GM23338 (cell line): ENCODE data around the gene ISG20.

Experiments
- CREB1 ChIP-seq: fragments of 250-450 bp; sonication (Bioruptor Pico); IDR thresholded peaks from 2 replicates; pipeline ENCODE4 v1.5.0; 2020; ENCODE audit warnings: low read depth, mild to moderate bottlenecking, moderate library complexity
- CTCF ChIP-seq, 2 experiments: fragments of 200-600 bp in 1 of 2; sonication (generic) in 1 of 2; conservative IDR thresholded peaks; 2 replicates each; pipeline versions ENCODE4 v1.5.1 to v1.6.1; 2016 to 2017; ENCODE audit warnings: antibody characterized with exemption in 2 of 2, low read depth in 2 of 2, mild to moderate bottlenecking in 2 of 2, moderate library complexity in 1 of 2
- ETS1 ChIP-seq: IDR thresholded peaks from 2 replicates; pipeline ENCODE4 v1.6.1; 2016; ENCODE audit warnings: antibody characterized with exemption
- EZH2 ChIP-seq: fragments of 200-600 bp; sonication (generic); IDR thresholded peaks from one replicate; pipeline ENCODE4 v1.8.0; 2017; ENCODE audit warnings: antibody characterized with exemption, mild to moderate bottlenecking, low read depth; ENCODE audit not compliant: unreplicated experiment
- EZH2phosphoT487 ChIP-seq: fragments of 200-600 bp; sonication (generic); IDR thresholded peaks from one replicate; pipeline ENCODE4 v1.8.1; 2018; ENCODE audit warnings: antibody characterized with exemption; ENCODE audit not compliant: unreplicated experiment
- JUNB ChIP-seq: IDR thresholded peaks from one replicate; pipeline ENCODE4 v1.6.1; 2016; ENCODE audit warnings: antibody characterized with exemption; ENCODE audit not compliant: unreplicated experiment
- POLR2AphosphoS5 ChIP-seq: IDR thresholded peaks from 2 replicates; pipeline ENCODE4 v1.6.1; 2016; ENCODE audit warnings: antibody characterized with exemption, low read depth
- REST ChIP-seq: IDR thresholded peaks from one replicate; pipeline ENCODE4 v1.6.1; 2018; ENCODE audit warnings: antibody characterized with exemption; ENCODE audit not compliant: unreplicated experiment
- ZNF114 ChIP-seq: fragments of 250-450 bp; sonication (Bioruptor Pico); IDR thresholded peaks from 2 replicates; pipeline ENCODE4 v1.5.0; 2020; ENCODE audit warnings: mild to moderate bottlenecking, moderate library complexity
- ZNF331 ChIP-seq: fragments of 250-450 bp; sonication (Bioruptor Pico); IDR thresholded peaks from 2 replicates; pipeline ENCODE4 v1.5.0; 2020; ENCODE audit warnings: low read depth, mild to moderate bottlenecking, moderate library complexity
- ZNF462 ChIP-seq: fragments of 250-450 bp; sonication (Bioruptor Pico); IDR thresholded peaks from 2 replicates; pipeline ENCODE4 v1.5.0; 2020; ENCODE audit warnings: mild to moderate bottlenecking, moderate library complexity

- TF ChIP-seq CTCF (conservative IDR thresholded peaks at IDR 0.05; ENCODE audit: low read depth in 2 of 2) (no peak), POLR2AphosphoS5 (no peak), EZH2 (no peak), JUNB (no peak), EZH2phosphoT487 (no peak), CREB1 (no peak), ZNF462 (CRISPR knock-in tag) (no peak), REST (no peak), ZNF114 (CRISPR knock-in tag) (no peak), ETS1 (no peak), ZNF331 (CRISPR knock-in tag) (no peak)
Measured at GRCh38 chr15:88646088-88646405, 7.2 kb downstream of the ISG20 start.
